Stomach (tissue), 9 donors: ENCODE measurements around the gene MND1. TPM values are rescaled to one million over a fixed set of nuclear protein-coding genes. Genes with fewer than 3 reads are reported as not detected.

Source experiments
- DNase-seq, 2 donors: peaks; one replicate each; pipeline versions ENCODE4 v3.0.0 to v3.0.0-alpha.2; 2013 to 2019
- H3K27ac ChIP-seq, 5 donors: fragments of 200-600 bp in 4 of 5; sonication (generic) in 4 of 5; one replicate each; pipeline ENCODE4 v1.5.1; 2013 to 2019; ENCODE audit warnings: mild to moderate bottlenecking in 1 of 5, moderate library complexity in 1 of 5
- H3K27me3 ChIP-seq, 3 donors: fragments of 200-600 bp; sonication (generic); one replicate each; pipeline ENCODE4 v1.5.1; 2017 to 2019; ENCODE audit warnings: mixed run types in 1 of 3
- H3K36me3 ChIP-seq, 4 donors: fragments of 200-600 bp; sonication (generic); 1 replicate in 3 of 4; 2 replicates in 1 of 4; pipeline ENCODE4 v1.5.1; 2016 to 2019
- H3K4me1 ChIP-seq, 4 donors: fragments of 200-600 bp; sonication (generic); one replicate each; pipeline ENCODE4 v1.5.1; 2016 to 2019
- H3K4me3 ChIP-seq, 4 donors: fragments of 200-600 bp; sonication (generic) in 3 of 4; one replicate each; pipeline ENCODE4 v1.5.1; 2016 to 2019; ENCODE audit warnings: mild to moderate bottlenecking in 1 of 4
- H3K9me3 ChIP-seq, 4 donors: fragments of 200-600 bp; sonication (generic); one replicate each; pipeline ENCODE4 v1.5.1; 2016 to 2019
- EP300 ChIP-seq: sonication (generic); formaldehyde crosslinking; IDR thresholded peaks from one replicate; pipeline ENCODE4 v1.6.1; 2017; ENCODE audit warnings: antibody characterized with exemption
- POLR2A ChIP-seq, 4 donors: fragments of 450-650 bp; IDR thresholded peaks; one replicate each; pipeline ENCODE4 v1.6.1; 2016; ENCODE audit warnings: antibody characterized with exemption in 4 of 4, control low read depth in 2 of 4, mild to moderate bottlenecking in 1 of 4, moderate library complexity in 1 of 4
- POLR2AphosphoS5 ChIP-seq, 3 donors: sonication (generic); formaldehyde crosslinking; IDR thresholded peaks; one replicate each; pipeline ENCODE4 v1.6.1; 2016; ENCODE audit warnings: antibody characterized with exemption in 3 of 3
- whole genome bisulfite sequencing, 5 donors: extraction: QIAGEN DNeasy Blood & Tissue Kit in 3 of 5; methylation state at CpG; one replicate each; pipeline versions ENCODE4 v1.1.5 to v1.1.7; 2013 to 2018; 5-methylcytosine and 5-hydroxymethylcytosine counted together
- intact Hi-C: fragments of 100-400 bp; cut with DNase I; formaldehyde crosslinking; loops from one replicate; pipeline ENCODE4 v1.15.1; 2023; ENCODE audit warnings: low total_unique reads
- polyA plus RNA-seq, 3 donors: library from polyadenylated mRNA; stranded (reverse); fragments of 200-250 nt; gene quantifications; one replicate each; pipeline ENCODE4 v1.2.3, GENCODE V29; 2013
- total RNA-seq, 5 donors: library from RNA; depleted of rRNA; stranded (reverse); fragments of >200 nt; gene quantifications; one replicate each; pipeline versions ENCODE4 v1.1.0 to v1.2.3, GENCODE V29; 2014 to 2016
- TF ChIP-seq, protein P1 (sequence below), 7 experiments: fragments of 450-650 bp in 4 of 7; fragments of 200-600 bp in 3 of 7; sonication (generic) in 3 of 7; IDR thresholded peaks; one replicate each; pipeline ENCODE4 v1.5.1; 2016 to 2019; ENCODE audit warnings: antibody characterized with exemption in 7 of 7, control low read depth in 2 of 7, mild to moderate bottlenecking in 1 of 7
- donor health status: healthy with polysubstance abuse.
- donor health status: Bipolar disorder and iron deficiency.
- donor health status: healthy.

Gene MND1
- total and polyA plus RNA-seq, 8 donors: 1.1 to 5.9 (median 4.4) TPM; not detected in 3

DNA sequence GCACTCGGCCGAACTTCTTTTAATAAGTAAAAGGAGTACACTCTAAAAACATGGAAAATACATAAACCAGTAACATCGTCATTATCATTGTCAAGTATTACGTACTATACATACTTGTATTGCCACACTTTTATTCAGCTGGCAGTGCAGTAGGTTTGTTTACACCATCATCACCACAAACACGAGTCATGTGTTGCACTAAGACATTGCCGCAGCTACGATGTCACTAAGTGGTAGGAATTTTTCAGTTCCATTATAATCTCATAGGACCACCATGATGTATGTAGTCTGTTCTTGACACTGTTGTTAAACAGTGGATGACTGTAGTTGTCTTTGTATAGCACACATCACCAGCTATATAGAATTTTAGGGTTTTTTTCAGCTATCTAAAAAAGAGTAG lies 73.6 kb downstream of the MND1 start:
- DNase-seq: no peak
- intact Hi-C loops: no loop called here
- Histone ChIP-seq H3K9me3 (no peaks in the 10 kb centered on the region), H3K4me3 (no peak overlapping the region), H3K4me1 (no peaks in the 10 kb centered on the region), H3K27ac (no peak overlapping the region), H3K27me3 (no peaks in the 10 kb centered on the region), H3K36me3 (no peaks in the 10 kb centered on the region)
- no peak for TF ChIP-seq POLR2AphosphoS5 (IDR thresholded peaks at IDR 0.05)
- TF ChIP-seq POLR2A (IDR thresholded peaks at IDR 0.05): no peak
- 87 to 95% (median 92%) methylated on average over 7 of the region's 7 CpGs for WGBS, 5 donors

DNA sequence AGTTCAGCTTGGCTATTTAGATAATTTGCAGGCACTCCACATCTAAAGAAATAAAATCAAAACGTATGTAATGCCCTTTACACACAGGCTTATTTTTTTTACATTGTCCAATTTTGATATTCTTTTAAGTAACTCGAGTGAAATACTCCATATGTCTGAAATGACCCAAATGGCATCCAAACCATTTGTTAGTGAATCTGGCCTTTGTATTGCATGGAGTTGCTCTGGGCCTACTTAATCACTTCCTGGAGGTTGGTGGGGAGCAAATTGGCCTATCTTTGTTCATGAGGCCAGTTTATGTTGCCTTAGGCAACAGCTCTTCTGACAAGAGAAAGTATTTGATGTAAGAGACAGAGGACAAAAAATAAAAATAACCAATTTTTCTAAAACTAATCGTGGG lies 74.1 kb downstream of the MND1 start:
- intact Hi-C loops: no loop called here
- Histone ChIP-seq H3K4me3 (no peak overlapping the region), H3K36me3 (no peaks in the 10 kb centered on the region), H3K4me1 (no peaks in the 10 kb centered on the region), H3K27ac (no peak overlapping the region), H3K9me3 (no peaks in the 10 kb centered on the region), H3K27me3 (no peaks in the 10 kb centered on the region)
- 63 to 81% (median 75%) methylated on average over 3 of the region's 3 CpGs for WGBS, 5 donors
- DNase-seq: peak in 1 of 2 donors; percentile 43
- no peak for TF ChIP-seq POLR2AphosphoS5 (IDR thresholded peaks at IDR 0.05)
- TF ChIP-seq, protein P1, sequence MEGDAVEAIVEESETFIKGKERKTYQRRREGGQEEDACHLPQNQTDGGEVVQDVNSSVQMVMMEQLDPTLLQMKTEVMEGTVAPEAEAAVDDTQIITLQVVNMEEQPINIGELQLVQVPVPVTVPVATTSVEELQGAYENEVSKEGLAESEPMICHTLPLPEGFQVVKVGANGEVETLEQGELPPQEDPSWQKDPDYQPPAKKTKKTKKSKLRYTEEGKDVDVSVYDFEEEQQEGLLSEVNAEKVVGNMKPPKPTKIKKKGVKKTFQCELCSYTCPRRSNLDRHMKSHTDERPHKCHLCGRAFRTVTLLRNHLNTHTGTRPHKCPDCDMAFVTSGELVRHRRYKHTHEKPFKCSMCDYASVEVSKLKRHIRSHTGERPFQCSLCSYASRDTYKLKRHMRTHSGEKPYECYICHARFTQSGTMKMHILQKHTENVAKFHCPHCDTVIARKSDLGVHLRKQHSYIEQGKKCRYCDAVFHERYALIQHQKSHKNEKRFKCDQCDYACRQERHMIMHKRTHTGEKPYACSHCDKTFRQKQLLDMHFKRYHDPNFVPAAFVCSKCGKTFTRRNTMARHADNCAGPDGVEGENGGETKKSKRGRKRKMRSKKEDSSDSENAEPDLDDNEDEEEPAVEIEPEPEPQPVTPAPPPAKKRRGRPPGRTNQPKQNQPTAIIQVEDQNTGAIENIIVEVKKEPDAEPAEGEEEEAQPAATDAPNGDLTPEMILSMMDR (IDR thresholded peaks at IDR 0.05): no peak
- TF ChIP-seq POLR2A (IDR thresholded peaks at IDR 0.05): no peak
- no peak for TF ChIP-seq EP300

DNA sequence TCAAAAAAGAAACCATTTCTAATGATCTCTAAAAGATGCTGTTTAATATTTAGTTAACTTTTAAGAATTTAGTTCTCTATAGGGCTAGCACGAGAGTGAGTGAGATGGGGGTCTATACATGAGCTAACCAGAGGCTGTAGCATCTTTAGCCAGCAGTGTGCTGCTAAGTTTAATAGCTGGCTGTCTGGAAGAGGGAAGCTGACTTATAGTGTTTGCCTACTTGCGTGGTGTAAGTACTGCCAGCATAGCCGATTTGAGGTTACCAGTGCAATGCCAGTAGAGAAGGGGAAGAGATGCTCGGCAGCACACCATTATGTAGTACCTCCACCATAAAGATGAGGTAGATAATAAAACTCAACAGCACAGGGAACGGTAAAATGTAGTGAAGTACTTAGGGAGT lies 74.5 kb downstream of the MND1 start:
- no peaks in the 10 kb centered on the region for H3K9me3 ChIP-seq
- no peaks in the 10 kb centered on the region for H3K27me3 ChIP-seq
- H3K36me3 ChIP-seq: no peaks in the 10 kb centered on the region
- intact Hi-C loops: no loop called here
- WGBS, 5 donors: 77 to 87% (median 83%) methylated on average over 5 of the region's 5 CpGs
- H3K4me1 ChIP-seq: no peaks in the 10 kb centered on the region
- no peak for DNase-seq
- no peak overlapping the region for H3K27ac ChIP-seq
- TF ChIP-seq, protein P1 (IDR thresholded peaks at IDR 0.05): no peak
- TF ChIP-seq POLR2A (IDR thresholded peaks at IDR 0.05): no peak
- no peak for TF ChIP-seq POLR2AphosphoS5 (IDR thresholded peaks at IDR 0.05)
- no peak for TF ChIP-seq EP300
- H3K4me3 ChIP-seq: no peak overlapping the region

DNA sequence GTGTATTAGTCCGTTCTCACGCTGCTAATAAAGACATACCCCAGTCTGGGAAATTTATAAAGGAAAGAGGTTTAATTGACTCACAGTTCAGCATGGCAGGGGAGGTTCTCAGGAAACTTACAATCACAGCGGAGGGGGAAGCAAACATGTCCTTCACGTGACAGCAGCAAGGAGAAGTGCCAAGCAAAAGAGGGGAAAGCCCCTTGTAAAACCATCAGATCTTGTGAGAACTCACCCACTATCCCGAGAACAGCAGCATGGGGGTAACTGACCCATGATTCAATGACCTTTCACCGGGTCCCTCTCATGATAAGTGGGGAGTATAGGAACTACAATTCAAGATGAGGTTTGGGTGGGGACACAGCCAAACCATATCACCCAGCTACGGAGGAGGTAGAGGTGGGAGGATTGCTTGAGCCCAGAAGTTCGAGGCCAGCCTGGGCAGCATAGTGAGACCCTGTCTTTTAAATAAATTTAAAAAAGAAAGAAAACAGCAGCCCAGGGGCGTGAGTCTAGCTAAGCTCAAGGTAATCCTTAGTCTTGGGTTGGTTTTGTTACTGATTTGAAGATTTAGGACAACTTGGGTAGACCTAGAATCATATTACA lies 75.3 kb downstream of the MND1 start:
- TF ChIP-seq POLR2A (IDR thresholded peaks at IDR 0.05): no peak
- TF ChIP-seq, protein P1 (IDR thresholded peaks at IDR 0.05): no peak
- no peak for TF ChIP-seq POLR2AphosphoS5 (IDR thresholded peaks at IDR 0.05)
- TF ChIP-seq EP300: no peak
- H3K36me3 ChIP-seq: no peaks in the 10 kb centered on the region
- H3K27me3 ChIP-seq: no peaks in the 10 kb centered on the region
- DNase-seq: no peak
- H3K27ac ChIP-seq: no peak overlapping the region
- intact Hi-C loops: no loop called here
- no peak overlapping the region for H3K4me3 ChIP-seq
- H3K4me1 ChIP-seq: no peaks in the 10 kb centered on the region
- H3K9me3 ChIP-seq: no peaks in the 10 kb centered on the region
- 78 to 85% (median 83%) methylated on average over 9 of the region's 9 CpGs for WGBS, 5 donors

DNA sequence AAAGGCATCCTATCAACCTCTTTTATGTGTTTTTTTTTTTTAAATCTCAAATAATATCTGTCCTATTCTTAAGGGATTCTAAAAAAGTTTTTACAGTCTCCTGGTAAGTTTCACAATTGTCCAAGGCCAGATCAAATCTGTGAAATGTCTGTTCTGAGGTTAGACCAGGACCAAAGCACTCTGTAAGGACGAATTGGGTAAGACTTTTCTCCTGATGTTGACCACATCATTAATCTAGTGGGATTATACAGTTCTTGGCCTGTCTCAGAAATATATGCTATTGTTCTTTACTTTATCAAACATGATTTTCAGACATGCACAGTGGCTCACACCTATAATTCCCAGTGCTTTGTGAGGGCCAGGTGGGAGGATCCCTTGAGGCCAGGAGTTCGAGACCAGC lies 75.9 kb downstream of the MND1 start:
- H3K27me3 ChIP-seq: no peaks in the 10 kb centered on the region
- no peaks in the 10 kb centered on the region for H3K4me1 ChIP-seq
- no peaks in the 10 kb centered on the region for H3K36me3 ChIP-seq
- no peak overlapping the region for H3K4me3 ChIP-seq
- H3K27ac ChIP-seq: no peak overlapping the region
- H3K9me3 ChIP-seq: no peaks in the 10 kb centered on the region
- TF ChIP-seq, protein P1 (IDR thresholded peaks at IDR 0.05): no peak
- TF ChIP-seq POLR2A (IDR thresholded peaks at IDR 0.05) (no peak), POLR2AphosphoS5 (IDR thresholded peaks at IDR 0.05) (no peak), EP300 (no peak)
- DNase-seq: no peak
- intact Hi-C loops: no loop called here
- whole genome bisulfite sequencing, 5 donors: 75 to 92% (median 91%) methylated on average over 2 of the region's 2 CpGs
